Fibroblast of skin of left biceps (primary cell): ENCODE results near the gene PTPN12.

Source experiments
- DNase-seq, 2 experiments: peaks; one replicate each; pipeline ENCODE4 v3.0.0-alpha.2; 2013; ENCODE audit warnings: low read depth in 2 of 2

The PTPN12 gene

GRCh38 chr7:77662869-77663268, 125.8 kb downstream of the PTPN12 start:
- no peak for DNase-seq

GRCh38 chr7:77664715-77665114, 127.6 kb downstream of the PTPN12 start:
- DNase-seq = no peak

- DNase-seq = no peak
These were observed 128.1 kb downstream of the PTPN12 start for GRCh38 chr7:77665161-77665560.

- DNase-seq = no peak
These were observed 130.5 kb downstream of the PTPN12 start for GRCh38 chr7:77667459-77668086.

- DNase-seq = no peak
These were observed 137.8 kb downstream of the PTPN12 start for GRCh38 chr7:77674878-77675277.

GRCh38 chr7:77679608-77680007, 142.5 kb downstream of the PTPN12 start:
- no peak for DNase-seq

- DNase-seq = no peak
These were observed 143.2 kb downstream of the PTPN12 start for GRCh38 chr7:77680266-77680665.

GRCh38 chr7:77684030-77684429, 146.9 kb downstream of the PTPN12 start:
- peak; percentile 43 for DNase-seq

- DNase-seq = no peak
These were observed 148.1 kb downstream of the PTPN12 start for GRCh38 chr7:77685233-77685632.

- no peak for DNase-seq
These were observed 150.1 kb downstream of the PTPN12 start for GRCh38 chr7:77687100-77687746.

GRCh38 chr7:77687747-77688144, 150.7 kb downstream of the PTPN12 start:
- no peak for DNase-seq
